Neural progenitor cell (in vitro differentiated cells): ENCODE measurements around the gene YAP1. TPM values are rescaled to one million over a fixed set of nuclear protein-coding genes. Genes with fewer than 3 reads are reported as not detected.
"Not testable (repeated sequence)": the region's sequence is repeated elsewhere in the genome, so short reads cannot be mapped to it uniquely, and the experiment has no call there.

ENCODE experiments used
- DNase-seq: peaks from one replicate; pipeline ENCODE4 v3.0.0-alpha.2; 2016; ENCODE audit warnings: low spot score
- H2AFZ ChIP-seq: fragments of 200-600 bp; sonication (generic); replicated peaks from 2 replicates; pipeline ENCODE4 v1.6.1; 2016; ENCODE audit warnings: antibody characterized with exemption
- H3F3A ChIP-seq: fragments of 200-600 bp; sonication (generic); 2 replicates; pipeline ENCODE4 v1.6.1; 2016; ENCODE audit warnings: antibody characterized with exemption, low read depth
- H3K27ac ChIP-seq: fragments of 200-600 bp; sonication (generic); 2 replicates; pipeline ENCODE4 v1.5.1; 2016; ENCODE audit warnings: mild to moderate bottlenecking
- H3K27me3 ChIP-seq: fragments of 200-600 bp; sonication (generic); 2 replicates; pipeline ENCODE4 v1.6.1; 2016; ENCODE audit warnings: mild to moderate bottlenecking, moderate library complexity
- H3K36me3 ChIP-seq: fragments of 200-600 bp; sonication (generic); 2 replicates; pipeline ENCODE4 v1.5.1; 2016
- H3K4me1 ChIP-seq: fragments of 200-600 bp; sonication (generic); 2 replicates; pipeline ENCODE4 v1.6.1; 2016; ENCODE audit warnings: mixed run types
- H3K4me2 ChIP-seq: fragments of 200-600 bp; sonication (generic); 2 replicates; pipeline ENCODE4 v1.6.1; 2016
- H3K4me3 ChIP-seq: fragments of 200-600 bp; sonication (generic); 2 replicates; pipeline ENCODE4 v1.5.1; 2016
- H3K79me2 ChIP-seq: fragments of 200-600 bp; sonication (generic); 2 replicates; pipeline ENCODE4 v1.6.1; 2016; ENCODE audit warnings: low read depth
- H3K9ac ChIP-seq: fragments of 200-600 bp; sonication (generic); 2 replicates; pipeline ENCODE4 v1.6.1; 2016
- H3K9me3 ChIP-seq: fragments of 200-600 bp; sonication (generic); 2 replicates; pipeline ENCODE4 v1.5.1; 2016; ENCODE audit warnings: low read depth
- H4K20me1 ChIP-seq: fragments of 200-600 bp; sonication (generic); 2 replicates; pipeline ENCODE4 v1.6.1; 2016; ENCODE audit warnings: low read depth
- H3K27ac Mint-ChIP-seq: 3 replicates; pipeline ENCODE4 v1.8.0; 2021; ENCODE audit warnings: mixed read lengths
- H3K27me3 Mint-ChIP-seq: 2 replicates; pipeline ENCODE4 v1.8.0; 2022; ENCODE audit warnings: low read depth, mild to moderate bottlenecking, inconsistent platforms, moderate library complexity, mixed read lengths; ENCODE audit not compliant: insufficient read depth
- H3K36me3 Mint-ChIP-seq: 3 replicates; pipeline ENCODE4 v1.8.0; 2021; ENCODE audit warnings: mixed read lengths
- H3K4me1 Mint-ChIP-seq: 3 replicates; pipeline ENCODE4 v1.8.0; 2021; ENCODE audit warnings: mixed read lengths
- H3K4me3 Mint-ChIP-seq: 3 replicates; pipeline ENCODE4 v1.8.0; 2021; ENCODE audit warnings: mild to moderate bottlenecking, moderate library complexity, mixed read lengths
- H3K9me3 Mint-ChIP-seq: 3 replicates; pipeline ENCODE4 v1.8.0; 2020; ENCODE audit warnings: mixed read lengths
- CTCF ChIP-seq: fragments of 200-600 bp; sonication (generic); IDR thresholded peaks from 2 replicates; pipeline ENCODE4 v1.5.1; 2017; ENCODE audit warnings: antibody characterized with exemption, mild to moderate bottlenecking
- EZH2 ChIP-seq: fragments of 200-600 bp; sonication (generic); IDR thresholded peaks from 2 replicates; pipeline ENCODE4 v1.6.1; 2017; ENCODE audit warnings: antibody characterized with exemption, mild to moderate bottlenecking, moderate library complexity
- EZH2phosphoT487 ChIP-seq: fragments of 200-600 bp; sonication (generic); IDR thresholded peaks from 2 replicates; pipeline ENCODE4 v1.6.1; 2017; ENCODE audit warnings: antibody characterized with exemption
- total RNA-seq: library from RNA; depleted of rRNA; stranded (reverse); fragments of >200 nt; gene quantifications from 2 replicates; pipeline ENCODE4 v1.2.3, GENCODE V29; 2015; ENCODE audit warnings: low replicate concordance

The YAP1 gene
- total RNA-seq, 1 donor from 2014 or later, result 59.9 TPM

GRCh38 chr11:102196816-102197215 is 86.6 kb downstream of the YAP1 start:
- H2AFZ ChIP-seq, result no peak overlapping the region
- peak overlapping the region; percentile 66 for H3K4me2 ChIP-seq
- DNase-seq, result no peak
- Mint-ChIP-seq H3K27ac (peak overlapping the region; percentile 88), H3K9me3 (peaks cover 16% of the 10 kb centered on the region), H3K36me3 (peaks cover 50% of the 10 kb centered on the region), H3K4me3 (peak overlapping the region; percentile 24), H3K4me1 (peaks cover 43% of the 10 kb centered on the region), H3K27me3 (peaks cover 3% of the 10 kb centered on the region)
- H3F3A ChIP-seq, result peaks cover 22% of the 10 kb centered on the region
- no peak overlapping the region for H3K9ac ChIP-seq
- no peaks in the 10 kb centered on the region for H3K27me3 ChIP-seq
- no peak overlapping the region for H3K4me3 ChIP-seq
- H4K20me1 ChIP-seq, result peaks cover 8% of the 10 kb centered on the region
- peaks cover 30% of the 10 kb centered on the region for H3K79me2 ChIP-seq
- H3K9me3 ChIP-seq, result no peaks in the 10 kb centered on the region
- H3K36me3 ChIP-seq, result no peaks in the 10 kb centered on the region
- peak overlapping the region; percentile 32 for H3K27ac ChIP-seq
- peaks cover 46% of the 10 kb centered on the region for H3K4me1 ChIP-seq
- no peak for TF ChIP-seq CTCF
- no peak for TF ChIP-seq EZH2phosphoT487
- no peak for TF ChIP-seq EZH2

GRCh38 chr11:102197670-102198139 is 87.5 kb downstream of the YAP1 start:
- peak overlapping the region; percentile 77 for H3K27ac ChIP-seq
- H3K36me3 ChIP-seq, result no peaks in the 10 kb centered on the region
- H3K4me1 Mint-ChIP-seq, result peaks cover 37% of the 10 kb centered on the region
- no peaks in the 10 kb centered on the region for H3K9me3 ChIP-seq
- no peaks in the 10 kb centered on the region for H3K27me3 ChIP-seq
- peaks cover 46% of the 10 kb centered on the region for H3K36me3 Mint-ChIP-seq
- peaks cover 3% of the 10 kb centered on the region for H3K27me3 Mint-ChIP-seq
- peaks cover 31% of the 10 kb centered on the region for H3K79me2 ChIP-seq
- peaks cover 16% of the 10 kb centered on the region for H3K9me3 Mint-ChIP-seq
- H2AFZ ChIP-seq, result no peak overlapping the region
- TF ChIP-seq EZH2phosphoT487, result no peak
- TF ChIP-seq EZH2, result no peak
- TF ChIP-seq CTCF, result no peak
- peak overlapping the region; percentile 14 for H3K4me3 ChIP-seq
- H3F3A ChIP-seq, result peaks cover 22% of the 10 kb centered on the region
- H3K27ac Mint-ChIP-seq, result peak overlapping the region; percentile 62
- peak overlapping the region; percentile 66 for H3K4me2 ChIP-seq
- peak; percentile 91 for DNase-seq
- no peak overlapping the region for H3K9ac ChIP-seq
- peaks cover 39% of the 10 kb centered on the region for H3K4me1 ChIP-seq
- peaks cover 8% of the 10 kb centered on the region for H4K20me1 ChIP-seq
- H3K4me3 Mint-ChIP-seq, result peak overlapping the region; percentile 68

- H3K36me3 ChIP-seq, result no peaks in the 10 kb centered on the region
- H3K4me2 ChIP-seq, result no peak overlapping the region
- no peak overlapping the region for H3K9ac ChIP-seq
- H3K27ac Mint-ChIP-seq, result no peak overlapping the region
- peaks cover 16% of the 10 kb centered on the region for H4K20me1 ChIP-seq
- no peak overlapping the region for H3K27ac ChIP-seq
- no peak overlapping the region for H3K4me3 ChIP-seq
- H3F3A ChIP-seq, result peaks cover 22% of the 10 kb centered on the region
- H2AFZ ChIP-seq, result no peak overlapping the region
- no peaks in the 10 kb centered on the region for H3K27me3 ChIP-seq
- DNase-seq, result no peak
- peaks cover 44% of the 10 kb centered on the region for H3K4me1 ChIP-seq
- TF ChIP-seq EZH2phosphoT487 (no peak), EZH2 (no peak)
- H3K4me3 Mint-ChIP-seq, result no peak overlapping the region
- peaks cover 10% of the 10 kb centered on the region for H3K9me3 Mint-ChIP-seq
- peaks cover 37% of the 10 kb centered on the region for H3K79me2 ChIP-seq
- H3K9me3 ChIP-seq, result no peaks in the 10 kb centered on the region
- peaks cover 49% of the 10 kb centered on the region for H3K4me1 Mint-ChIP-seq
- peaks cover 40% of the 10 kb centered on the region for H3K36me3 Mint-ChIP-seq
- H3K27me3 Mint-ChIP-seq, result peaks cover 3% of the 10 kb centered on the region
These were observed 89.4 kb downstream of the YAP1 start for GRCh38 chr11:102199673-102200072.

GRCh38 chr11:102200325-102200724 is 90.1 kb downstream of the YAP1 start:
- not testable (repeated sequence) for H3K27ac ChIP-seq, H3K36me3 ChIP-seq, H3K9me3 Mint-ChIP-seq, H3K4me3 ChIP-seq, H3K27me3 ChIP-seq, H3K4me2 ChIP-seq, H3K9ac ChIP-seq, H3K27ac Mint-ChIP-seq, H3K4me3 Mint-ChIP-seq, H3K9me3 ChIP-seq, H3K27me3 Mint-ChIP-seq, H2AFZ ChIP-seq, DNase-seq
- Mint-ChIP-seq H3K36me3 (peaks cover 34% of the 10 kb centered on the region), H3K4me1 (peaks cover 50% of the 10 kb centered on the region)
- peaks cover 44% of the 10 kb centered on the region for H3K4me1 ChIP-seq
- H3K79me2 ChIP-seq, result peaks cover 37% of the 10 kb centered on the region
- peaks cover 16% of the 10 kb centered on the region for H4K20me1 ChIP-seq
- peaks cover 17% of the 10 kb centered on the region for H3F3A ChIP-seq
